Measurements from ENCODE around the gene PRR15. TPM values are rescaled to one million over a fixed set of nuclear protein-coding genes. Genes with fewer than 3 reads are reported as not detected.

The PRR15 gene
- total RNA-seq, 1 donor from 2014 or later = 13.0 TPM

GRCh38 chr7:29607259-29607658 is 43.6 kb downstream of the PRR15 start:
- Mint-ChIP-seq H3K36me3 (ENCODE audit: insufficient read depth) (no peaks in the 10 kb centered on the region), H3K27ac (no peak overlapping the region), H3K9me3 (ENCODE audit: low read depth) (no peaks in the 10 kb centered on the region), H3K4me1 (ENCODE audit: low read depth) (peaks cover 34% of the 10 kb centered on the region), H3K4me3 (ENCODE audit: low read depth) (no peak overlapping the region), H3K27me3 (no peaks in the 10 kb centered on the region)
- no peak for DNase-seq (ENCODE audit: low spot score, unreplicated experiment)
- TF ChIP-seq CTCF (IDR thresholded peaks at IDR 0.05; ENCODE audit: unreplicated experiment) = no peak

- no peaks in the 10 kb centered on the region for H3K36me3 Mint-ChIP-seq (ENCODE audit: insufficient read depth)
- no peak overlapping the region for H3K27ac Mint-ChIP-seq
- no peak for DNase-seq (ENCODE audit: low spot score, unreplicated experiment)
- no peaks in the 10 kb centered on the region for H3K27me3 Mint-ChIP-seq
- H3K9me3 Mint-ChIP-seq (ENCODE audit: low read depth) = peaks cover 4% of the 10 kb centered on the region
- no peak overlapping the region for H3K4me3 Mint-ChIP-seq (ENCODE audit: low read depth)
- H3K4me1 Mint-ChIP-seq (ENCODE audit: low read depth) = peaks cover 34% of the 10 kb centered on the region
- TF ChIP-seq CTCF (IDR thresholded peaks at IDR 0.05; ENCODE audit: unreplicated experiment) = no peak
Observed at GRCh38 chr7:29607889-29608288, 44.3 kb downstream of the PRR15 start.

- Mint-ChIP-seq H3K9me3 (ENCODE audit: low read depth) (peaks cover 4% of the 10 kb centered on the region), H3K4me3 (ENCODE audit: low read depth) (no peak overlapping the region), H3K27me3 (no peaks in the 10 kb centered on the region), H3K36me3 (ENCODE audit: insufficient read depth) (no peaks in the 10 kb centered on the region), H3K4me1 (ENCODE audit: low read depth) (peaks cover 34% of the 10 kb centered on the region), H3K27ac (peak overlapping the region; percentile 7)
- DNase-seq (ENCODE audit: low spot score, unreplicated experiment) = no peak
- peak; percentile 82 for TF ChIP-seq CTCF (IDR thresholded peaks at IDR 0.05; ENCODE audit: unreplicated experiment)
Observed at GRCh38 chr7:29609162-29610037, 45.8 kb downstream of the PRR15 start.

GRCh38 chr7:29610086-29610485 is 46.5 kb downstream of the PRR15 start:
- DNase-seq (ENCODE audit: low spot score, unreplicated experiment) = no peak
- Mint-ChIP-seq H3K27ac (no peak overlapping the region), H3K4me1 (ENCODE audit: low read depth) (peaks cover 34% of the 10 kb centered on the region), H3K4me3 (ENCODE audit: low read depth) (no peak overlapping the region), H3K27me3 (no peaks in the 10 kb centered on the region), H3K36me3 (ENCODE audit: insufficient read depth) (no peaks in the 10 kb centered on the region), H3K9me3 (ENCODE audit: low read depth) (peaks cover 4% of the 10 kb centered on the region)
- TF ChIP-seq CTCF (IDR thresholded peaks at IDR 0.05; ENCODE audit: unreplicated experiment) = peak; percentile 7

GRCh38 chr7:29611941-29612544 is 48.4 kb downstream of the PRR15 start:
- TF ChIP-seq CTCF (IDR thresholded peaks at IDR 0.05; ENCODE audit: unreplicated experiment) = no peak
- H3K36me3 Mint-ChIP-seq (ENCODE audit: insufficient read depth) = peaks cover under 1% of the 10 kb centered on the region
- H3K4me3 Mint-ChIP-seq (ENCODE audit: low read depth) = no peak overlapping the region
- no peaks in the 10 kb centered on the region for H3K27me3 Mint-ChIP-seq
- H3K4me1 Mint-ChIP-seq (ENCODE audit: low read depth) = peaks cover 23% of the 10 kb centered on the region
- DNase-seq (ENCODE audit: low spot score, unreplicated experiment) = no peak
- peaks cover 5% of the 10 kb centered on the region for H3K9me3 Mint-ChIP-seq (ENCODE audit: low read depth)
- H3K27ac Mint-ChIP-seq = no peak overlapping the region

Measured in progenitor cell of endocrine pancreas (in vitro differentiated cells).